ENCODE measurements around the gene GLI1.
"Not testable (repeated sequence)": the region's sequence is repeated elsewhere in the genome, so short reads cannot be mapped to it uniquely, and the experiment has no call there.

Gene GLI1

DNA sequence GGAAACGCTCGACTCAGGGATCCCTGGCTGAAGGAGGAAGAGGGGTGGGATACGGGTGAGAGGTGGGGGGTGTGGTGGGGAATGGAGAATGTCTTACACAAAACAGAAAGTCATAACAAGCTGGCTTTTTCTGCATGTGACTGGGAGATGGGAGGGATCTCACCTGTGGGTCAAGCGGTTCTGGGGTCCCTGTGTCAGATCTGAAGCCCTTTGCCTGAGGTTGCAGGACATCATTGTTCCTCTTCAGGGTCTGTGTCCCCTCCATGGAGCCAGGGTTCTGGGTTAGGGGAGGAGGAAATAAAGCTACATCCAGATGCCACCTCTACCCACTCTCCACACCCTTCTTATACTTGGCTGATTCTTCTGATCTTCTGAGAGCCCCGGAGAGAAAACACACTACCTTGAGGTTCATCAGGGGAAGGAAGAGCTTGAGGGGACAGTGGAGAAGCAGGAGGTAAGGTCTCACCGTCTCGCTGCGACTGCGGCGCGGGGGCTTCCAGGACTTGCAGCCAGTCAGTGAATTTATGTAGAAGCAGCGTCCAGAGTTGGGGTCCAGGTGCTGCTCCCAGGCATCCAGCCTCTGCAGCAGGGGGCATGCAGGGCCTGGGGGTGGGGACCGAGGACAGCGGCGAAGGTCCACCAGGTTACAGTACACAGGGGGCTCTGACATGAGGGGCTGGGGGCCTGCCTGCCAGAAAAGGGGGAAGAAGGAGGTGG lies 17.6 kb downstream of the GLI1 start:
- no peak for DNase-seq

DNA sequence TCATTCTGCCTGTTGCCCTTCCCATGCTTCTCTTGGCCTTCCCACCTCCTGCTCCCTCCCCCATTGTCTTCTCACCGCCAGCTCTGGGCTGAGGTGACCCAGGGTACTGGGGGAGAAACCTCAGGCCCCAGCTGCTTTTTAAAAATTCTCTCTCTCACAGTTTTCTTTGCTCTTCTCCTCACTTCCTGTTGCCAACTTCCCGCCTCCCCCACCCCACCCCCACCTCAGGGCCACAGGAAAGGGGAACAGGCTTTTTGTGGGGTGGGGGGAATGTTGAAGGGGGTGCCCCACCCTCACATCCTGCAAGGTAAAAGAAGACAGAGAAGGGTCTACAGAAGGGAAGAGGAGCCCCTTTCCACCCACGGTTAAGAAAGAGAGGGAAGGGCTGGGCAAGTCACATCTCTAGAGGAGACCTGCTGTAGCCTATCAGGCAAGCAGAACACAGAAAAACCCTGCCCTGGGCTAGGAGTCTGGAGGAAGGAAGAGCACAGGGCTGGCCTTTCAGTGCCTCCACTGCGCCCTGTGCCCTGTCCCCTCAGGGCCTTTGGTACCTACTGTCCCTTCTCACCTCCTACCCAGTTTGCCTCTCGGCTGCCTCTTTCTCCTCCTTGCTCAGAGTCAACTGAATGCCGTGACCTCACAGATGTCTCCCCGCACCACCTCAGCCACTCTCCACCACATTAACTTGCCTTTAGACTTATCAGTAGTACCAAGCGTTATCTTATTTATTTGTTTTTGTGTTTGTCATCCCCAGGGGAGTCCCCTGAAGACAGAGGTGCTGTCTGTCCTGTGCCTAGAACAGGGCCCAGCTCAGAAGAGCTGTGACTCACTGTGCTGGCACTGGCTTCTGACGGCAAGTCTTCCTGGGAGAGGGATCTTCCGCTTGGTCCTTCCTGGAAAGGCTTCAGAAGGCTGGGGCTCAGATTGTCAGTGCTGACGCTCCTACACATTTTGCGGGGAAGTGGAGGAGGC lies 18.4 kb downstream of the GLI1 start:
- DNase-seq = no peak

DNA sequence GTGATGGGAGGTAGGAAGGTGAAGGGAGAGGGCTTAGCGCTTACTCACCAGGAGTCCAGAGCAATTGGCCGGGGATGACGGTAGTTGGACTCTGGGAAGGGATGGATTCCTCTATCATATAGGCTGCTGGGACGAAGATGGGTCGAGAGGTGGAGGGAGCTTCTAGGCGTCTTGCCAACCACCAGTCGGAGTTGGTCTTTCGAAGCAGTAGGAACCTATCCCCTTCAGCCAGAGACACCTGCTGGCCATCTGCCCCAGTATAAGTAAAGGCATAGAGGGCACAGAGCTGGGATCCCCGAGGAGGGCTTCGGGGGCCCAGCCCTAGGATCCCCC lies 19.4 kb downstream of the GLI1 start:
- DNase-seq = no peak

DNA sequence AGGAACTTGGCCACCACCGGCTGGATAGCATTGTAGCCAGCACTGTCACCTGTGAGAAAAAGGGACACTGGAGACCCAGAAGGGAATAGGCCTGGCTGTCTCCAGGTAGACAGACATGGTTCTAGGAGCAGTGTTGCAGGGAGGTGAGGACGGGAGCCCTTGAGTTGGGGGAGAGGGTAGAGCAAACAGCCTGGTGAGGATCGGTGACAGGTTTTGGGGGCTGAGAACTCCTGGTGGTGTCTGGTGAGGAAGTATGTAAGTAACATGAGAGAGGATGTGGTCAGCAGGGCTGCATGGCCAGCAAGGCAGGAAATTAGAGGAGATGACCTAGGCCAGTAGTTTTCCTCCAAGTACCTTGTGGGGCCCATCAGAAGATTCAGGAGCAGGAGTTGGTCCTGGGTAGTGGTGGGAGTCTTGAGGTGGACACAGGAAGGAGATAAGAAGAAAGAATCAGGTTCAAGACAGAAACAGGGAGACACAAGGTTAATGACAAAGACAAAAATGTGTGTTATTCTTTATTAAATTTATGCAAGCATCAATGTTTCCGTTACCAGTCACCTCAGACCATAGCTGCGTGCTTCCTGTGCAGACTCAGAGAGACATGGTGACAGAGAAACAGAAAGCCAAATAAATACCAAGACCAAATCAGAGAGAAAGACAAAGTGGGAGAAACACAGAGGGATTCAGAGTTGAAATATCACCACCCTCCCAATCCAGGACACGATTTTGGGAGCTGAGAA lies 20.0 kb downstream of the GLI1 start, which contains the start of gene ARHGAP9:
Gene ARHGAP9 (minus strand): TSS at position 491 of the 740 bp plus-strand sequence. CDS start 460 bp downstream, at position 31.
- DNase-seq = no peak

GRCh38 chr12:57481671-57482070 lies 22.1 kb downstream of the GLI1 start:
- DNase-seq = no peak

GRCh38 chr12:57483466-57483865 lies 23.9 kb downstream of the GLI1 start:
- DNase-seq = no peak

DNA sequence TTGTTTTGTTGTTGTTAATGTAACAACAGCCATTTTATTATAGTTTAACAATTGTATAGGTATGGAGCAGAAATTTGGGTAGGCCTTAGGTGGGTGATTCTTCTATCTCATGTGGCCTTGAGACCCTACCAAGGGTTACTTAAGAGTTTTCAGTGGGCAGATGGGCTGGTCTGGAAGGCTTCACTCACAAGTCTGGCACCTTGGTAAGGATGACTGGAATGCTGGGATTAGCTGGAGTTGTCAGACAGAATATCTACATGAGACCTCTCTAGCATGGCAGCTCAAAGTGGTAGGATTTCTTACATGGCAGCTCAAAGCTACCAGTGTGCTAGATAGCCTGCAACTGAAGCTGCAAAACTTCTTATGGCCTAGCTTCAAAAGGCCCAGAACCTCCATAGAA lies 26.1 kb downstream of the GLI1 start:
- no peak for DNase-seq

GRCh38 chr12:57487055-57487596 lies 27.5 kb downstream of the GLI1 start:
- DNase-seq = no peak

- peak; percentile 89 for DNase-seq
Observed at GRCh38 chr12:57487597-57488401, 28.2 kb downstream of the GLI1 start, which contains the start of gene MARS1. MARS1 (plus strand) TSS chr12:57488068; CDS start chr12:57488091, 23 bp downstream.

DNA sequence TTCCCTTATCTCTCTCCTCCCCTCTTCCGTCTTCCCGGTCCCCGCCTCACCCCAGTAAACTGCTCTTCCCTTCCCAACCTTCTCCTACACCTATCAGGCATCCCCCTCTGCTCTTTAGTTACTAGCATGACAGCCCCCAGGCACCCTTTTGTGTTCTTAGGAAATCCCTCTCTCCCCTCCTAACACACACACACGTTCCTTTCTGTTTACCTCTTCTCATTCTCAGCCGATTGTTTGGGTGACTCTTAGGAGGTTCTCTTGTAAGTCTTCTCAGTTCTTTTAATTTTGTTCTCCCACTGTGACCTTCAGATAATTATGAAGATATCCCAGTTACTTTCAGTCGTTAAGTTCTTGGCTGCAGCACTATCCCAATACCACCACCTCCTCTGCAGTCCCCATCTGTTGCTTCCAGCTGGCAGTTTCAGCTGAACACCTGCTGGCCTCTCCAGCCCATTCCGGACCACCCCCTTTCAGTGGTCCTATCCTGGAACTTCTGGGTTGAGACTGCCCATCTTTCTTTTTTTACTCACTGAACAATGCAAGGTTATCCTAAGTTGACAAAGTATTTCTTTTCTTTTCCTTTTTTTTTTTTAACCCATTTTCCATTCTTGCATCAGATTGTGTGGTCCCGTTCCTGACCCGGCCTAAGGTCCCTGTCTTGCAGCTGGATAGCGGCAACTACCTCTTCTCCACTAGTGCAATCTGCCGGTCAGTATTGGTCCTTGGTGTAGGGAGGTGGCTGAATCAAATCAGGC lies 29.0 kb downstream of the GLI1 start:
- no peak for DNase-seq

- no peak for DNase-seq
Observed at GRCh38 chr12:57489157-57489641, 29.6 kb downstream of the GLI1 start.

- no peak for DNase-seq
Observed at GRCh38 chr12:57490126-57490525, 30.5 kb downstream of the GLI1 start.

- DNase-seq = no peak
Observed at GRCh38 chr12:57491393-57492280, 32.1 kb downstream of the GLI1 start.

- DNase-seq = not testable (repeated sequence)
Observed at GRCh38 chr12:57495051-57495701, 35.6 kb downstream of the GLI1 start.

DNA sequence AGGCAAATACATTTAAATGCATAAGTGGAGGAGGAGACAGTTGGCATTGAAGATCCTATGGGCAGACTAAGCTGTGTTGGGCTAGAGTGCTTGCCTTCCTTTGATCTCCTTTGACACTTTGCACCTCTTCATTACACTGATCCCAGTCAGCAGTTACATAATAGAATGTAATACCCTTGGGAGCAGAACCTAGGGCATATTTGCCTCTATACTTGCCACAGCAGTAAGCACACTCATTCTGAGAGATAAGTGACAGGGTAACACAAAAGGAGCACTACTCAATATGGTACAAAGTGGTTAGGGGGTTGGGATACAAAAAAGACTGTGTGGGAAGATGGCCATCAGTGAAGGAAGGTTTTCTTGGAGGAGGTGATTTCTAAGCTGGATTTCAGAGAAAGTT lies 37.2 kb downstream of the GLI1 start:
- DNase-seq = no peak

- DNase-seq = no peak
Observed at GRCh38 chr12:57497223-57498131, 37.9 kb downstream of the GLI1 start.

DNA sequence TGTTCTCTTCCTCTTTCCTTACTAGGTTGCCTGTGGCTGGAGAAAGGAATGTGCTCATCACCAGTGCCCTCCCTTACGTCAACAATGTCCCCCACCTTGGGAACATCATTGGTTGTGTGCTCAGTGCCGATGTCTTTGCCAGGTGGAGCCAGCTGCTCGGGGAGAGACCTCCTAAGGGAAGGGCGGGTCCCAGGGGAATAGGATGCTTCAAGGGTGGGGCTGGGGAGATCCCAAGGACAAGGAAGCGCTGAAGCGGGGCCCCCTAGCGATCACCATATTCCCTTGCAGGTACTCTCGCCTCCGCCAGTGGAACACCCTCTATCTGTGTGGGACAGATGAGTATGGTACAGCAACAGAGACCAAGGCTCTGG lies 38.5 kb downstream of the GLI1 start:
- no peak for DNase-seq

DNA sequence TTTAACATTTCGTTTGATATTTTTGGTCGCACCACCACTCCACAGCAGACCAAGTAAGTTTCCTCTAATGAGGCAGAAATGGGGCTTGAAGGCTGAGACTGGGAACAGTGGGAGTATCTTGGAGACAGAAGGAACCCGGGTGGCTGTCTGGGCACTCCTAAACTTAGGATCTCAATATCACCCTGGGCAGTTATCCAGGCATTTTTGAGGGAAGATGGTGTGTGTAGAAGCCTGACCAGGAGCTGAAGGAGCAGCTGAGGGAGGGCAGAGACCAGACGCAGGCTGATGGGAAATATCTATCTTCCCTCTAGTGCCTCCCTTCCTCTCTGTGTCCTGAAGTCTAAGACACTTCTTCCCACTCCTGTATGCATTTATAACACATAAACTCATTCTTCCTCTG lies 39.0 kb downstream of the GLI1 start:
- DNase-seq = no peak

Measured in T1000 (cell line).